Muscle of leg (tissue), 11 donors: ENCODE measurements around the gene GPC6. TPM values are rescaled to one million over a fixed set of nuclear protein-coding genes. Genes with fewer than 3 reads are reported as not detected.

ENCODE experiments used
- DNase-seq: peaks from one replicate; pipeline ENCODE4 v3.0.0; 2013
- H3K27ac ChIP-seq: one replicate; pipeline ENCODE4 v1.5.1; 2013; ENCODE audit warnings: mild to moderate bottlenecking, low read length, control low read depth
- H3K27me3 ChIP-seq: one replicate; pipeline ENCODE4 v1.6.1; 2013; ENCODE audit warnings: low read length; ENCODE audit not compliant: control insufficient read depth, insufficient read depth
- H3K36me3 ChIP-seq: one replicate; pipeline ENCODE4 v1.6.1; 2013; ENCODE audit warnings: low read length; ENCODE audit not compliant: control insufficient read depth, insufficient read depth
- H3K4me1 ChIP-seq: one replicate; pipeline ENCODE4 v1.6.1; 2013; ENCODE audit warnings: low read length; ENCODE audit not compliant: control insufficient read depth, insufficient read depth
- H3K4me3 ChIP-seq: one replicate; pipeline ENCODE4 v1.5.1; 2013; ENCODE audit warnings: low read length, control low read depth
- H3K9me3 ChIP-seq: replicated peaks from 2 replicates; pipeline ENCODE4 v1.6.1; 2013; ENCODE audit warnings: low read depth, low read length; ENCODE audit not compliant: control insufficient read depth
- WGBS: methylation state at CpG from one replicate; pipeline ENCODE4 v1.1.5; 2013; ENCODE audit warnings: missing lambda C conversion rate; ENCODE audit not compliant: insufficient coverage; 5-methylcytosine and 5-hydroxymethylcytosine counted together
- polyA plus RNA-seq, 8 donors: library from polyadenylated mRNA; unstranded; fragments of 120-200 nt; gene quantifications; one replicate each; pipeline versions ENCODE4 v1.2.1 to v1.2.3, GENCODE V29; 2013; ENCODE audit warnings: inconsistent platforms in 1 of 8, low replicate concordance in 1 of 8; ENCODE audit not compliant: insufficient read length in 8 of 8, insufficient read depth in 1 of 8
- total RNA-seq: library from RNA; stranded (reverse); fragments of 120-200 nt; gene quantifications from one replicate; pipeline ENCODE4 v1.2.4, GENCODE V29; 2013

Gene GPC6
- total and polyA plus RNA-seq, 9 donors = 5.6 to 20.0 (median 9.9) TPM

DNA sequence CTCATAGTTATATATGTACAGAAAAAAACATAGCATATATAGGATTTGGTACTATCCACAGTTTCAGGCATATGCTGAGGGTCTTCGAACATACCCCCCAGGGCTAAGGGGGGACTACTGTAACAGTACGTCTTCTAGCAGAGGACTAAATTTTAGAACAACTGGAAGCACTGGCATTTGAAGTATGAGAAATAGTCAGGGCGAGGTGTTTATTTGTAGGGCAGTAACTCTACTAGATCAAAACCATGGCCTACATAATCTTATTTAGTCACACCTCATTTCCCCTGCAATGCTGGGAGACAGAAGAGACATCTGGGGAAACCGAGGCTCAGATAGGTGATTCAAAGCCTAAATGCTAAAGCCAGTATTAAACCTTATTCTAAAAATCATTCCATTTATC, 1007.2 kb downstream of the GPC6 start:
- WGBS = no CpG with 5 or more reads among the region's 4 CpGs
- no peaks in the 10 kb centered on the region for H3K27me3 ChIP-seq
- H3K27ac ChIP-seq = no peak overlapping the region
- no peaks in the 10 kb centered on the region for H3K9me3 ChIP-seq
- H3K4me3 ChIP-seq = no peak overlapping the region
- no peaks in the 10 kb centered on the region for H3K36me3 ChIP-seq
- H3K4me1 ChIP-seq = peaks cover 3% of the 10 kb centered on the region
- DNase-seq = no peak

DNA sequence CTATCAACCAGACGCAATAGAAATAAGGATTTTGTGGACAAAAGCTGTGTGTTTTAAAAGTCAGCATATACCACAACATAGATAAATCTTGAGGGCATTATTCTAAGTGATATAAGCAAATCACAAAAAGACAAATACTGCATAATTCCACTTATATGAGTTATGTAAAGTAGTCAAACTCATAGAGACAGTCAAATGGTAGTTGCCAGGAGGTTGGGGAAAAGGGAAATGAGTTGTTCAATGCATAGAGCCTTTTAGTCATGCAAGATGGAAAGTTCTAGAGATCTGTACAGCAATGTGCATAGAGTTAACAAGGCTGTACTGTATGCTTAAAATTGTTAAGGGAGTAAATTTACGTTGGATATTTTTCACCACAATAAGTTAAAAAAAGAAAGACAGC, 1008.1 kb downstream of the GPC6 start:
- H3K36me3 ChIP-seq = no peaks in the 10 kb centered on the region
- H3K4me3 ChIP-seq = no peak overlapping the region
- DNase-seq = no peak
- H3K9me3 ChIP-seq = no peaks in the 10 kb centered on the region
- no peaks in the 10 kb centered on the region for H3K27me3 ChIP-seq
- WGBS = no CpG with 5 or more reads among the region's 2 CpGs
- H3K4me1 ChIP-seq = peaks cover 3% of the 10 kb centered on the region
- H3K27ac ChIP-seq = no peak overlapping the region

DNA sequence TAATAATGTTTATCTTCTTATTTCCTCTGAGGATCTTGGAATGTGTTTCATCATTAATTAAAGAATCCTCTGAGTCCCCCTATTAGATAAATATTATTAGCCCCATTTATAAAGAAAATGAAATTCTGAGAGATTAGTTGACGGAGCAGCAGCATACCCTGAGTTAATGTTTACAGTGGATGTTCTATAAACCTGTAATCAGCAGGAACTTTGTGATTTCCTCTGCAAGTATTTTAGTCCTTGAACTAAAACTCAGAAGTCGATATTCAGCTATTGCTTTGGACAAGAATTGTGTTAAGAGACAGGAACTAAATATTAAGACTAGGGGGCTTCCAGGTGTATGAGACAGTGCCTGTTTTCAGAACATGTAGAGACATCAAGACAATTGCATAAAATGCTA, 1009.5 kb downstream of the GPC6 start:
- Histone ChIP-seq H3K4me3 (no peak overlapping the region), H3K4me1 (peaks cover 3% of the 10 kb centered on the region), H3K36me3 (no peaks in the 10 kb centered on the region), H3K27ac (no peak overlapping the region), H3K27me3 (no peaks in the 10 kb centered on the region), H3K9me3 (no peaks in the 10 kb centered on the region)
- no CpG with 5 or more reads among the region's 2 CpGs for WGBS
- DNase-seq = no peak

DNA sequence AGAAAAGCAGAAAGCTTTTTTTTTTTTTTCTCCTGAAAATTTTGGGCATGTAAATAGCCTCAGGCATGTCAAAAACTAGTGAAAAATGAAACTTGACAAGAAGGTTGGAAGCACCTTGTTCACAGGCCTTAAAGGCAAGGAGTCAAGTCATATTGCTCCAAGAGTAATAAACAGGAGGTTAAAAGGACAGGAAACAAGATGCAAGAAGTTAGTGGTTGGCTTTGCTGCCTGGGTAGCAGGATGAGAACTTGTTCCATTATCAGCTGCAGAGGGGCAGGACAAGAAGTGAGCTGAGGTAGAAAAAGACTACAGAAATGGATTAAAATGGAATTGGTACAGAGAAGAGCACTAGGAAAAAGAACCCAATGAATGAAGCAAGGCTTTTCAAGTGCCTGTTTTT, 1010.3 kb downstream of the GPC6 start:
- no peak overlapping the region for H3K4me3 ChIP-seq
- no peak for DNase-seq
- H3K36me3 ChIP-seq = no peaks in the 10 kb centered on the region
- H3K9me3 ChIP-seq = no peaks in the 10 kb centered on the region
- no peaks in the 10 kb centered on the region for H3K27me3 ChIP-seq
- no peak overlapping the region for H3K27ac ChIP-seq
- H3K4me1 ChIP-seq = peaks cover 3% of the 10 kb centered on the region

DNA sequence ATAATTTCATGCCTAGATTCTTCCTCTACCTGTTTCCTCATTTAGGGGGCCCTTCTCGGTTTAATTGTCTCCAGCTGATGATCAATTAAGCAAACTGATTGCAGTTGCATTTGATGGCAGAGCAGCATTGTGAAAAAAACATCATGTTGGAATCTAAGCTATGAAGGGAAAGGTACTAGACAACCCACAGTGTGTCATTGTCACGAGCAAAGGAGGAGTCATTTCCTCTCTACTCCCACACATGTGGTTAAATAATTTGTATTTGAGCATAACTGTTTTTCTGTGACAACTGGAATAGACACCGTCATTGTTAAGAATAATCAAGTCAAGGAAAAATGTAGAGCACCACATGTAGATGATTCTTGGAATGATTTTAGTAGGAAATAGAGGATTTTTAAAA, 1012.5 kb downstream of the GPC6 start:
- no CpG with 5 or more reads among the region's 3 CpGs for WGBS
- H3K27ac ChIP-seq = no peak overlapping the region
- H3K4me3 ChIP-seq = no peak overlapping the region
- DNase-seq = no peak
- H3K4me1 ChIP-seq = no peaks in the 10 kb centered on the region
- no peaks in the 10 kb centered on the region for H3K27me3 ChIP-seq
- no peaks in the 10 kb centered on the region for H3K36me3 ChIP-seq
- H3K9me3 ChIP-seq = no peaks in the 10 kb centered on the region

DNA sequence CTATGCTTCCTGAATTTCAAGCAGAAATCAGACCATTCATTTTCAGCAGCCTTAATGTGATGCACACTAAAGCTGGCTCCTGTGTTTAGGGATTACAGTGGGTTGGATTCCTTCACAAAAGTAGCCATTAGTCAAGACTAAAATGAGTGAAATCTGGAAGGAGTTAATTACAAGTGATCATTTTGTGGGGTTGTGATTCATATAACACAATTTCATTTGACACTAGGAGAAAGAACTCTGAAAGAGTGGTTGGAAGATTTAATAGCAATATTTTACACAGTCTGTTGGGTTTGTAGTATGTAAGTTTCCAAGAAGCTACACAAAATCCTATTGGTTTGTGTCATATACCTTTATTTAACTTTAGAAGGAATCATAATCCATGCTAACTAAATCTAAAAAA, 1015.9 kb downstream of the GPC6 start:
- no peak for DNase-seq

DNA sequence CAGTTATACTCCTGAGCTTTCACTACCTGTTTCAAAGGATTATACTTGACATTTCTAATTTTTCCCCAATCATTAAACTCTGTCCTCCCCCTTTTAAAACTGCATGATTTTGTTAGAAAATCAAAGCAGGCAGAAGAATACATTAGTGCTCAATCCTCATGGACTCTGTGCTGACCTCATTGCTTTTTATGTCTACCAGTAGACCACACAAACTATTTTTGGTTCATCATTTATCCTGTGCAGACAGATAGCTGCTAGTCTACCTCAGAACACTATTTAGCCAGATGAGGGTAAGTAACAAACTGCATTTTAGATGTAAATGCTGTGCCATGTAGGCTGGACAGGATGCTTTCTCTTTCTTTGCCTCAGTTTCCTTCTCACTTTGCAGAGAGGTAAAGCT, 1016.9 kb downstream of the GPC6 start:
- DNase-seq = no peak

More for the DNA sequence above, 1015.9 kb downstream of the GPC6 start:
- no peak overlapping the region for H3K27ac ChIP-seq
- no peaks in the 10 kb centered on the region for H3K4me1 ChIP-seq
- no peak overlapping the region for H3K4me3 ChIP-seq
- peaks cover 6% of the 10 kb centered on the region for H3K9me3 ChIP-seq
- no peaks in the 10 kb centered on the region for H3K36me3 ChIP-seq
- no peaks in the 10 kb centered on the region for H3K27me3 ChIP-seq

DNA sequence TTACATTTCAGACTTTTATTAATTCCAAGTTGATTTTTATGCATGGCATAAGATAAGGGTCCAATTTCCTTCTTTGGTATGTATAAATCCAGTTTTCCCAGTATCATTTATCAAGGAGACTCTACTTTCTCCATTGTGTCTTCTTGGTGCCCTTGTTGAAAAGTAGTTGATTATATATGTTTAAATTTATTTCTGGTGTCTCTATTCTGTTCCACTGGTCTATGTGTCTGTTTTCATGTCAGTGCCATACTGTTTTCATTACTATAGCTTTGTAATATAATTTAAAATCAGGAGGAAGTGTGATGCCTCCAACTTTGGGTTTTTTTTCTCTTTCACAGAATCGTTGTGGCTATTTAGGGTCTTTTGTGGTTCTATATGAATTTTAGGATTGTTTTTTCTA, 1019.9 kb downstream of the GPC6 start:
- Histone ChIP-seq H3K4me1 (no peaks in the 10 kb centered on the region), H3K27me3 (no peaks in the 10 kb centered on the region), H3K4me3 (no peak overlapping the region), H3K27ac (no peak overlapping the region), H3K36me3 (no peaks in the 10 kb centered on the region), H3K9me3 (peaks cover 6% of the 10 kb centered on the region)
- no peak for DNase-seq
- WGBS = no CpG with 5 or more reads among the region's 1 CpG

More for the DNA sequence above, 1016.9 kb downstream of the GPC6 start:
- H3K4me1 ChIP-seq = no peaks in the 10 kb centered on the region
- H3K36me3 ChIP-seq = no peaks in the 10 kb centered on the region
- H3K27me3 ChIP-seq = no peaks in the 10 kb centered on the region
- H3K27ac ChIP-seq = no peak overlapping the region
- H3K4me3 ChIP-seq = no peak overlapping the region
- peaks cover 6% of the 10 kb centered on the region for H3K9me3 ChIP-seq

DNA sequence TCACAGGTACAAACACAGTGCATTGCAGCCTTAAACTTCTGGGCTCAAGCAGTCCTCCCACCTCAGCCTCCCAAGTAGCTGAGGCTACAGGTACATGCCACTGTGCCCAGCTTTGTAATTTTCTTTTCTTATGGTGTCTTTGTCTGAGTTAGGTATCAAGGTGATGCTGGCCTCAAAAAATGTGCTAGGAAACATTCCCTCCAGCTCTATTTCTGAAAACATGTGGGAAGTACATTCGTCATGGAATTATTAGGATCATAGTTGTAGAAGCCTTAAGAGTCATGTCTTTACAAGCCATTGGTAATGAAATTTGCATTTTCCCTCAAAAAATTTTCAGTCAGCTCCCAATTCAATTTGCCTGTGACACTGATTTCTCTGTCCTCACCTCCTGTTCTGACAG, 1021.3 kb downstream of the GPC6 start:
- Histone ChIP-seq H3K36me3 (no peaks in the 10 kb centered on the region), H3K9me3 (peaks cover 6% of the 10 kb centered on the region), H3K27ac (no peak overlapping the region), H3K4me3 (no peak overlapping the region), H3K4me1 (peaks cover 3% of the 10 kb centered on the region), H3K27me3 (no peaks in the 10 kb centered on the region)
- WGBS = no CpG with 5 or more reads among the region's 1 CpG
- DNase-seq = no peak

DNA sequence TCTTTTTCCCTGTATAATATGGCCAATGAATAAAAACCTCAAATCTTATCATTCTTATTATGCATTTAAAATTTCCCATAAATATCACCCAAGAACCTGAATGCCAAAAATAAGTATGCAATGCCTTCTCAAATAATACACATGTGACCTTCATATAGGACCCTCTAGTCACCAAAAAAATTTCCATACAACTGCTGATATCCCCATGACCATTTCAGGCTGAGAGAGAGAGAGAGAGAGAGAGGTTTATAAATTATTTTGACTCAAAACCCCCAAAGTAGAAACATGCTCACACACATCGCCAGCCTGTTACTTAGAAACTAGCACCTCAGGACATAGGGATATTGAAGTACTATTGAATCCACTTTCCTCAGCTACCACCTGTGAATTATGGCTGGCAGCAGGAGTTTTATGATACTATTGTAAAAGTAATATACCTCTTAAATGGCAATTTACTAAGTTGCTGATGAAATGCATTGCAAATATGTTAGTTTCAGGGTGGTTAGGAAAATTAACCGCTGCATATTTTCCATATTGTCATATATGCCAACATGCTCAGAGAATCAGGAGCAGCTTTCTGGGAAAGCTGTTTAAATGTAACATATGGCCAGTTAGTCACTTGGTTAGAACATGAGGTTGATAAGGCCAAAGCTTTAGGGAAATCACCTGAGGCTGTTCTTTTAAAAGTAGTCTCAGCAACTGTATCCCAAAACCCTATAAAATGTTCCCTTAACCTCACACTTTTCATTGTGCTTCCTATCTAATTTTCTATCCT, 1022.0 kb downstream of the GPC6 start:
- no peak overlapping the region for H3K27ac ChIP-seq
- H3K4me1 ChIP-seq = peaks cover 3% of the 10 kb centered on the region
- no peaks in the 10 kb centered on the region for H3K36me3 ChIP-seq
- peaks cover 6% of the 10 kb centered on the region for H3K9me3 ChIP-seq
- no peak for DNase-seq
- H3K27me3 ChIP-seq = no peaks in the 10 kb centered on the region
- H3K4me3 ChIP-seq = no peak overlapping the region
- no CpG with 5 or more reads among the region's 2 CpGs for WGBS

DNA sequence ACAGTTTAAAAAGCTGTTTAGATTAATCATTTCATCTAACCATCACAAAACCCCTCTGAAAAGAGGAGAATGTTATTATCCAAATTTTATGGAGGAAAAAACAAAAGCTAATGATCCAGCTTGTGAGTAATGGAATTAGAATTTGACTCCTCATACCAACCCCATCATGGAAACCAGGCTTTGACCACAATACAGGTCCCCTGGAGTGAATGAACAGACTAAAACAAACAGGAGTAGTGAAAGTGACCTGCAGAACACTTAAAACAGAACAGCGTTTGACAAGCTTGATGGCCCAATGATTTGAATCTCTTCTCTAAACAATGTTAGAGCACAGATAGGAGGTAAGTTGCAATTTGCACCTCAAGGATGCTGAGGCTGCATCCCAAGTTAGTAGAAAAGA, 1022.9 kb downstream of the GPC6 start:
- H3K9me3 ChIP-seq = peaks cover 6% of the 10 kb centered on the region
- no peaks in the 10 kb centered on the region for H3K27me3 ChIP-seq
- no peak overlapping the region for H3K4me3 ChIP-seq
- H3K27ac ChIP-seq = no peak overlapping the region
- H3K4me1 ChIP-seq = peaks cover 3% of the 10 kb centered on the region
- no peaks in the 10 kb centered on the region for H3K36me3 ChIP-seq
- WGBS = 40% methylated on average over 1 of the region's 1 CpG
- DNase-seq = no peak
